Cardiac fibroblast (primary cell): ENCODE measurements around the gene RERE.

Source experiments
- DNase-seq, 2 donors: peaks; one replicate each; pipeline versions ENCODE4 v3.0.0 to v3.0.0-alpha.2; 2010; ENCODE audit warnings: low read depth in 2 of 2
- H3K4me3 ChIP-seq, 2 donors: replicated peaks in 1 of 2; 1 replicate in 1 of 2; 2 replicates in 1 of 2; pipeline ENCODE4 v1.5.1; 2011; ENCODE audit warnings: low read depth in 2 of 2, low read length in 2 of 2, mild to moderate bottlenecking in 2 of 2, moderate library complexity in 1 of 2
- TF ChIP-seq, protein P1 (sequence below): IDR thresholded peaks from one replicate; pipeline ENCODE4 v1.5.1; 2011; ENCODE audit warnings: low read depth, mild to moderate bottlenecking, low read length, inconsistent platforms

RERE gene

GRCh38 chr1:8679929-8680663 lies 137.3 kb downstream of the RERE start:
- TF ChIP-seq, protein P1, sequence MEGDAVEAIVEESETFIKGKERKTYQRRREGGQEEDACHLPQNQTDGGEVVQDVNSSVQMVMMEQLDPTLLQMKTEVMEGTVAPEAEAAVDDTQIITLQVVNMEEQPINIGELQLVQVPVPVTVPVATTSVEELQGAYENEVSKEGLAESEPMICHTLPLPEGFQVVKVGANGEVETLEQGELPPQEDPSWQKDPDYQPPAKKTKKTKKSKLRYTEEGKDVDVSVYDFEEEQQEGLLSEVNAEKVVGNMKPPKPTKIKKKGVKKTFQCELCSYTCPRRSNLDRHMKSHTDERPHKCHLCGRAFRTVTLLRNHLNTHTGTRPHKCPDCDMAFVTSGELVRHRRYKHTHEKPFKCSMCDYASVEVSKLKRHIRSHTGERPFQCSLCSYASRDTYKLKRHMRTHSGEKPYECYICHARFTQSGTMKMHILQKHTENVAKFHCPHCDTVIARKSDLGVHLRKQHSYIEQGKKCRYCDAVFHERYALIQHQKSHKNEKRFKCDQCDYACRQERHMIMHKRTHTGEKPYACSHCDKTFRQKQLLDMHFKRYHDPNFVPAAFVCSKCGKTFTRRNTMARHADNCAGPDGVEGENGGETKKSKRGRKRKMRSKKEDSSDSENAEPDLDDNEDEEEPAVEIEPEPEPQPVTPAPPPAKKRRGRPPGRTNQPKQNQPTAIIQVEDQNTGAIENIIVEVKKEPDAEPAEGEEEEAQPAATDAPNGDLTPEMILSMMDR: no peak
- H3K4me3 ChIP-seq: no peak overlapping the region
- DNase-seq: no peak

DNA sequence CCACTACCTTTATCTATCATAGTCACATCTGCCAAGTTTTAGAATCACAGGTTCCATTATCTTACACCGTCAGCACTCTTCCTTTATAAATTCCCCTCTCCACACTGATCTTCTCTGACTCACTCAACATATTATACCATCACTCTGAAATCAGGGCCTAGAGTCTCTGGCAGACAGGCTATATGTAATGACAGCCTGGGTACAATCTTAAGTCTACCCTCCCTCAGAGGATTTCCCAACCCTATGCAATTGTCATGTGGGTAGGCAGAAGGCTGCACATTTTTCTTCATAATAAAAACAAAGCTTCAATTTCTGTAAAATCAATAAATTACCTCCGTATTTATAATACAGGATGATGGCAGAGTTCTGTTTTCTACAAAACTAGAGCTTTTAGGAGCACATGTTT lies 138.0 kb downstream of the RERE start:
- peak; percentile 51 to 59 for DNase-seq
- TF ChIP-seq, protein P1: no peak

DNA sequence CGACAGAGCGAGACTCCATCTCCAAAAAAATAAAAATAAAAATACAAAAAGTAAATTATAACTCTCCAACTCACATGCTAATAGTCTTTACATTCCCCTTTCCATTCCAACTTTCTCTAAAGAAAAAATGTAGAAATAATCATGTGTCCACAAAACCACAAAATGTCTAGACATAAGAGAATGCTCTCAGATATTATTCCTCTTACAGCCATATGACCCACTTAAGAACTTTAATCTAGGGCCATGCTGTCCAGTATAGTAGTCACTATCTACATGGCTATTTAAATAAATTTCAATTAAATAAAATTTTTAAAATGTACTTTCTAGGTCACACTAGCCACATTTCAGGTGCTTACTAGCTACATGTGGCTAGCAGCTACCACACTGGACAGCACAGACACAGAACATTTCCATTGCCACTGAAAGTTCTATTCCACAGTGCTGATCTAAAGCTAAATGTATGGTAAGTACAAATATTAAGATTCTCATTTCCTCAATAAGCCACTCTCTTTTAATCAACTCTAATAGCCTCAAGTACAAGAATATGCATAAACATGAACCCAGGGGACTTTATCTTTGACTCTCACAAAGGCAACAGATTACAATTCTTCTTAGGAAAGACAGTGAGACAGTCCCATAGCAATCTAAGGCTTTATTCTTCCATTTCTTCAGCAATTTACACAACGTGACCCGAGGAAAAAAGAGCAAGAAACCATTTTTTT lies 138.6 kb downstream of the RERE start:
- H3K4me3 ChIP-seq: no peak overlapping the region
- DNase-seq: no peak
- TF ChIP-seq, protein P1: no peak

More for the DNA sequence above, 138.0 kb downstream of the RERE start:
- no peak overlapping the region for H3K4me3 ChIP-seq

- DNase-seq: no peak
- no peak overlapping the region for H3K4me3 ChIP-seq
- TF ChIP-seq, protein P1: no peak
Measured at GRCh38 chr1:8677782-8678181, 139.7 kb downstream of the RERE start.

DNA sequence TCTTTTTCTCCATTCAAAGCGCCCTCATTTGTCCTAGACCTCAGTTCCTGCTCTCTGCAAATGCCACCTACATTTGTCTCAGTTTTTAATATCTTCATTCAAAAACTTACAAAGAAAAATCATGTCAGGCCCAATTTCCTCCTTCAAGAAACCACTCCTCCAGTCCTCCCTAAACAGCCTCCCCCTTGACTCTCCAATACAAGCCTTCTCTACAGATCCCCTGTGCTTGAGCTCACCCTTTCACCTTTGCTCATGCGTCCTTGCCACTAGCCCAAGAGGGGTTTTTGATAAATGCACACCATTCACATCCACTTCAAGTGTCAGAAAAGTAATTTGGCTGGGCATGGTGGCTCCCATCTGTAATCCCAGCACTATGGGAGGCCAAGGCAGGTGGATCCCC lies 140.6 kb downstream of the RERE start:
- TF ChIP-seq, protein P1: no peak

GRCh38 chr1:8676072-8676471 lies 141.4 kb downstream of the RERE start:
- TF ChIP-seq, protein P1: no peak
- H3K4me3 ChIP-seq: no peak overlapping the region
- no peak for DNase-seq

More for the DNA sequence above, 140.6 kb downstream of the RERE start:
- no peak overlapping the region for H3K4me3 ChIP-seq
- no peak for DNase-seq
